ENCODE results near the gene CEP104. TPM values are rescaled to one million over a fixed set of nuclear protein-coding genes. Genes with fewer than 3 reads are reported as not detected.

Gene CEP104
- total RNA-seq, 1 experiment from 2014 or later, result 35.6 TPM

- Mint-ChIP-seq H3K27ac (ENCODE audit: unreplicated experiment) (no peak overlapping the region), H3K36me3 (ENCODE audit: insufficient read depth, unreplicated experiment) (peaks cover 6% of the 10 kb centered on the region), H3K4me3 (ENCODE audit: unreplicated experiment) (no peak overlapping the region), H3K4me1 (ENCODE audit: low read depth, unreplicated experiment) (peaks cover 7% of the 10 kb centered on the region), H3K27me3 (ENCODE audit: insufficient read depth, unreplicated experiment) (no peaks in the 10 kb centered on the region), H3K9me3 (ENCODE audit: unreplicated experiment) (no peaks in the 10 kb centered on the region)
- H3K4me3 ChIP-seq (ENCODE audit: low read depth, low read length), result no peak overlapping the region
- no peaks in the 10 kb centered on the region; the same call in 1 of the 2 replicates for H3K4me1 ChIP-seq
- H3K27me3 ChIP-seq (replicated peaks; ENCODE audit: control insufficient read depth, insufficient read depth, low read length), result no peaks in the 10 kb centered on the region
- BruUV-seq (replicated peaks), result no TSS peak
- ChIA-PET POLR2A (no interaction called here), CTCF (no interaction called here)
- intact Hi-C loops (cut with micrococcal nuclease; ENCODE audit: unreplicated experiment), result no loop called here
- no peaks in the 10 kb centered on the region for H3K9me3 ChIP-seq
- no peak for DNase-seq
- TF ChIP-seq CTCF (IDR thresholded peaks at IDR 0.05; ENCODE audit: insufficient read depth in 1 of 2, low read depth in 1 of 2, low read length in 1 of 2, severe bottlenecking in 1 of 2, unreplicated experiment in 1 of 2), result no peak
- no peaks in the 10 kb centered on the region for H3K36me3 ChIP-seq (ENCODE audit: control insufficient read depth, insufficient read depth, low read length)
Observed at GRCh38 chr1:3895951-3896325, 38.9 kb upstream of the CEP104 start.

- peaks cover 6% of the 10 kb centered on the region for H3K36me3 Mint-ChIP-seq (ENCODE audit: insufficient read depth, unreplicated experiment)
- intact Hi-C loops (cut with micrococcal nuclease; ENCODE audit: unreplicated experiment), result no loop called here
- H3K9me3 ChIP-seq, result no peaks in the 10 kb centered on the region
- BruUV-seq (replicated peaks), result no TSS peak
- ChIA-PET POLR2A (no interaction called here), CTCF (no interaction called here)
- H3K27ac Mint-ChIP-seq (ENCODE audit: unreplicated experiment), result no peak overlapping the region
- no peaks in the 10 kb centered on the region for H3K9me3 Mint-ChIP-seq (ENCODE audit: unreplicated experiment)
- no peaks in the 10 kb centered on the region; the same call in 1 of the 2 replicates for H3K4me1 ChIP-seq
- TF ChIP-seq CTCF (IDR thresholded peaks at IDR 0.05; ENCODE audit: insufficient read depth in 1 of 2, low read depth in 1 of 2, low read length in 1 of 2, severe bottlenecking in 1 of 2, unreplicated experiment in 1 of 2), result no peak
- H3K27me3 ChIP-seq (replicated peaks; ENCODE audit: control insufficient read depth, insufficient read depth, low read length), result no peaks in the 10 kb centered on the region
- no peaks in the 10 kb centered on the region for H3K27me3 Mint-ChIP-seq (ENCODE audit: insufficient read depth, unreplicated experiment)
- peaks cover 7% of the 10 kb centered on the region for H3K4me1 Mint-ChIP-seq (ENCODE audit: low read depth, unreplicated experiment)
- peaks cover 2% of the 10 kb centered on the region; the same call in 1 of the 2 replicates for H3K36me3 ChIP-seq (ENCODE audit: control insufficient read depth, insufficient read depth, low read length)
- no peak overlapping the region for H3K4me3 ChIP-seq (ENCODE audit: low read depth, low read length)
- DNase-seq, result no peak
- no peak overlapping the region for H3K4me3 Mint-ChIP-seq (ENCODE audit: unreplicated experiment)
Observed at GRCh38 chr1:3895279-3895950, 38.4 kb upstream of the CEP104 start.

- Histone ChIP-seq H3K4me1 (no peaks in the 10 kb centered on the region; the same call in 1 of the 2 replicates), H3K4me3 (ENCODE audit: low read depth, low read length) (no peak overlapping the region), H3K27me3 (replicated peaks; ENCODE audit: control insufficient read depth, insufficient read depth, low read length) (no peaks in the 10 kb centered on the region), H3K9me3 (no peaks in the 10 kb centered on the region), H3K36me3 (ENCODE audit: control insufficient read depth, insufficient read depth, low read length) (peaks cover 2% of the 10 kb centered on the region; the same call in 1 of the 2 replicates)
- DNase-seq, result no peak
- Mint-ChIP-seq H3K9me3 (ENCODE audit: unreplicated experiment) (no peaks in the 10 kb centered on the region), H3K4me1 (ENCODE audit: low read depth, unreplicated experiment) (peaks cover 7% of the 10 kb centered on the region), H3K27me3 (ENCODE audit: insufficient read depth, unreplicated experiment) (no peaks in the 10 kb centered on the region), H3K4me3 (ENCODE audit: unreplicated experiment) (no peak overlapping the region), H3K27ac (ENCODE audit: unreplicated experiment) (no peak overlapping the region), H3K36me3 (ENCODE audit: insufficient read depth, unreplicated experiment) (peaks cover 7% of the 10 kb centered on the region)
- no peak for TF ChIP-seq CTCF (IDR thresholded peaks at IDR 0.05; ENCODE audit: insufficient read depth in 1 of 2, low read depth in 1 of 2, low read length in 1 of 2, severe bottlenecking in 1 of 2, unreplicated experiment in 1 of 2)
- ChIA-PET POLR2A (no interaction called here), CTCF (no interaction called here)
- BruUV-seq (replicated peaks), result no TSS peak
- intact Hi-C loops (cut with micrococcal nuclease; ENCODE audit: unreplicated experiment), result no loop called here
Observed at GRCh38 chr1:3894626-3895278, 37.7 kb upstream of the CEP104 start.
